Mesodermal cell (in vitro differentiated cells): ENCODE results near the gene CTTN.

ENCODE experiments used
- H3K27ac ChIP-seq: 2 replicates; pipeline ENCODE4 v1.7.0; 2013; ENCODE audit warnings: mild to moderate bottlenecking, low read depth, low read length, moderate library complexity; ENCODE audit not compliant: severe bottlenecking
- H3K36me3 ChIP-seq: 2 replicates; pipeline ENCODE4 v1.7.1; 2013; ENCODE audit warnings: mild to moderate bottlenecking, low read length, moderate library complexity; ENCODE audit not compliant: control insufficient read depth, insufficient read depth
- H3K4me1 ChIP-seq: one replicate; pipeline ENCODE4 v1.7.1; 2013; ENCODE audit warnings: mild to moderate bottlenecking, low read length; ENCODE audit not compliant: insufficient read depth, control insufficient read depth, poor library complexity, severe bottlenecking
- H3K4me3 ChIP-seq: 2 replicates; pipeline ENCODE4 v1.7.0; 2013; ENCODE audit warnings: low read length, control low read depth, mild to moderate bottlenecking; ENCODE audit not compliant: insufficient read depth, poor library complexity, severe bottlenecking; ENCODE audit errors: extremely low read depth
- H3K9me3 ChIP-seq: 2 replicates; pipeline ENCODE4 v1.7.1; 2013; ENCODE audit warnings: mild to moderate bottlenecking, low read length, moderate library complexity; ENCODE audit not compliant: control insufficient read depth
- WGBS, 2 experiments: methylation state at CpG; one replicate each; pipeline ENCODE4 v1.1.5; 2013; ENCODE audit warnings: missing lambda C conversion rate in 2 of 2; ENCODE audit not compliant: insufficient coverage in 2 of 2; 5-methylcytosine and 5-hydroxymethylcytosine counted together

CTTN gene

DNA sequence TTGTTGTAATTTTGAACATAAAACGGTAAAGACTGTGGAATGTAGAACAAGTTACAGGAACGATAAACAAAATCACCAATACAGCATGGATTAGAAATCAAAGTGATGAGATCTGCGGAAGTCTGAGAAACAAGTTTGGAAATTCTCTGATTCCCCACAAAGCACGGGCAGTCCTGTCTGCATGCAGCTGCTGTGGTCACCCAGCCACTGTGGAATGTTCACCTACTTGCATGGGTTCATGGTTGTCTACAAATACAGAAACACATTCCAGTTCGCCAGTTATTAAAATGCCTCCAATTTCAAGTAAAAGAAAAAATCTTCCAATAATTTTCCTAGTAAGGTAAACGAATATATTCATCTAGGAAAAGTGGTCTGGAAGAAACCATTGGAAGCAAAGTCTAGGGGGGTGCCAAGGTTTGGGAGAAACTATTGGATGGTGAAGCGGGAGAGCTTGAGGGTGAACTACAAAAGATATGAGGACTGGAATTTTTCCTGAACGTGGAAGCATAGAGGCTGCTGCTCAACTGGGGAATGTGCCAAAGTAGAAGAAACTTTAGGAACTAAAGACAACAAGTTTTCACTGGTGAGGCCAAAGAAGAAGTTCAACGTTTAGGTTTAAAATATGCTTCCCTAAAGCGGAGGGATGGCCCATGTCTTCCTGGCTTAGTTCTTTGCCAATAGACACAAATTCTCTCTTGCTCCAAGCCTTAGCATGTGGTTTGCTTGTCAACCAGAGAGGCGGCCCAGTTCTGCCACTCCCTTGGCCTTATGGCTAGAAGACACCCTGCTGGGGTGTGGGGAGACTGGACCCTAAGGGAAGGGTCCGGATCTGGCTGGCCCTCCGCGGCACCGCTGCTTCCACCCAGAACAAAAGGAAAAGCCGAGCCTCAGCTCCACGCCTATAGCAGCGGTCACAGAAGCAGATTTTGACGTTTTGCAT lies 70.2 kb downstream of the CTTN start:
- H3K4me3 ChIP-seq = no peak overlapping the region
- H3K27ac ChIP-seq = no peak overlapping the region
- H3K4me1 ChIP-seq = no peaks in the 10 kb centered on the region
- WGBS, 2 experiments = 91 to 92% methylated on average over 14 to 15 of the region's 19 CpGs
- H3K9me3 ChIP-seq = no peaks in the 10 kb centered on the region
- H3K36me3 ChIP-seq = no peaks in the 10 kb centered on the region

DNA sequence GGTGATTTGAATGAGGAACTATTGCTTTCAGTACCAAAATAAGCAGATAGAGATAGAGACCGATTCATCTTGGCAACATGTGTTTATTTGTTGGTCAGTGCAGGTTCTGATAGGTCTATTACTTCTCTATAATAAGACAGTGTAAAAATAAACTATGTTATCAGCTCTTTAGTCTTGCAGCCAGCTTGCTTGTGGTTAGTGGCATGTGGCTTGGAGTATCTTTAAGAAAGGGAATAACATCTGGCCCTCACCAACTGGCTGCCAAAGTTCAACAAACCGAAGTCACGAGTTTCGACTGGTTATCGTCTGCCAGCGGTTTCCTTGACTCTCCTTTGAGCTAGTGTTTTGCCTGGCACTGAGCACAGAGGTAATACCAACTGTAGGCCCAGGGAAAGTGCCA lies 71.8 kb downstream of the CTTN start:
- H3K36me3 ChIP-seq = no peaks in the 10 kb centered on the region
- WGBS, 2 experiments = 90 to 94% methylated on average over 5 of the region's 6 CpGs
- H3K27ac ChIP-seq = no peak overlapping the region
- H3K4me1 ChIP-seq = no peaks in the 10 kb centered on the region
- no peaks in the 10 kb centered on the region for H3K9me3 ChIP-seq
- H3K4me3 ChIP-seq = no peak overlapping the region

DNA sequence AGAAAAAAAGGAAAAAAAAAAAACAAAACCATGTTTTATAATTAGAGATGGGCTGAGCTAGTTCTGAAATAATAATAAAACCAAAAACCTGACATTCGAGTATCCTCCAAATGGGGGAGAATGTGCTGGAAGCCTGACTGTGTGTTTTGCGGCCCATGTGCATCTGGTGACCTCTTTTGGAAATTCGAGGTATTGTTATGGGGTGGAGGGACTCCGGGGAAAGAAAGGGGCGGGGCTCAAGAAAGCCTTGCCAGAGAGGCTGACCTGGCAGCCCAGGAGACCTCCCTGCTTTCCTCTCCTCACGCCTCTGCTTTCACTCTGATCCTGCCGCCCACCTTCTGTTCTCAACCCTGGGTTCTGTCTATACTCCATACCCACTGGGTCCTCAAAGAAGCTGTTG lies 72.9 kb downstream of the CTTN start:
- Histone ChIP-seq H3K36me3 (no peaks in the 10 kb centered on the region), H3K4me3 (no peak overlapping the region), H3K9me3 (no peaks in the 10 kb centered on the region), H3K4me1 (no peaks in the 10 kb centered on the region), H3K27ac (no peak overlapping the region)
- WGBS, 2 experiments = 0% methylated on average over 1 of the region's 7 CpGs; no CpG with 5 or more reads in 1 of the 2 experiments

DNA sequence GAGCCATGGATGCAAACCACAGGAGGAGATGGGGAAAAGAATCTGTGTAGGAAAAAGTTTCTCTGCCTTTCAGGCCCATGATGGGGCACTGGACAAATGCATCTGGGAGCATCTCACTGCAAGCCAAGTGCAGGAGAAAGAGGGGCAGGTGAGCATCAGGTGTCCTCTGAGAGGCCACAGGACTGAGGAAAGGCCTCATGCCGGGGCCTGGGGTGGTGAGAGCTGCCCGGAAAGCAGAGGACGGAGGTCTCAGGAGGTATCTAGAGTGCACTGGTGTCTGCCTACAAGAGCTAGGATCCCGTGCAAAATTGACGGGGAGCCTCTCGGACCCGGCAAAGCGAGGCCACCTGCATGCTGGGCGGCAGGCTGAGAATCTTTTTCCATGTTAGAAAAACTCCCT lies 73.9 kb downstream of the CTTN start:
- Histone ChIP-seq H3K4me3 (no peak overlapping the region), H3K4me1 (no peaks in the 10 kb centered on the region), H3K27ac (no peak overlapping the region), H3K36me3 (no peaks in the 10 kb centered on the region), H3K9me3 (no peaks in the 10 kb centered on the region)
- WGBS, 2 experiments = 91 to 100% methylated on average over 3 to 7 of the region's 9 CpGs

DNA sequence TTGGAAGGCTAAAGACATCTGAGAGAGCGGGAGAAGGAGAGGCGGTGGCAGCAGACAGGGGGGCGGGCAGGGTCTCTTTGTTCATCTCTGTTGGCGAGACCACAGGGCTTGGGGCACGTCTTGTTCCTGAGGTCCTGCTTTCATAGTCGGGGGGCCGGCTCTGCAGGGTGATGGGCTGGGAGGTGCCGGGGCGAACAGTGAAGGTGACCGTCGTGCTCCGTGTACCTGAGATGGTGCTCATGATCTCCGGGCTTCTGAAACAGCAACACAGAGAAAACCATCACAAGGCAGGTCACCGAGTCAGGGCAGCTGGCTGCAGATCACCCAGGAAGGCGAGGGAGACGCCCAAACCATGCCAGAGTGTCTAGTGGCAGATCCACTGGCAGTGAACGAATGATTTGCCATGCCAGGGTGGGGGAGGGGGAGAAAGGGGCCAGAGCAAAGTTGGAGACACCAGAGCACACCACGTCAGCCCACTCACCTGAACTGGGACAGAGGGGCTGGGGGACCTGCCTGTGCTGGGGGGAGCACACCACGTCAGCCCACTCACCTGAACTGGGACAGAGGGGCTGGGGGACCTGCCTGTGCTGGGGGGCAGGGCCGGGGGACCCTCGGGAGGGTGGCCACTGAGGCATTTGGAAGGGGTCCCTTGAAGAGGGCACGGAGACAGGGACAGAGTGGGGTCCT lies 75.0 kb downstream of the CTTN start:
- Histone ChIP-seq H3K36me3 (no peaks in the 10 kb centered on the region), H3K4me1 (no peaks in the 10 kb centered on the region), H3K27ac (no peak overlapping the region), H3K9me3 (no peaks in the 10 kb centered on the region), H3K4me3 (no peak overlapping the region)
- WGBS, 2 experiments = 91 to 93% methylated on average over 15 to 16 of the region's 22 CpGs

DNA sequence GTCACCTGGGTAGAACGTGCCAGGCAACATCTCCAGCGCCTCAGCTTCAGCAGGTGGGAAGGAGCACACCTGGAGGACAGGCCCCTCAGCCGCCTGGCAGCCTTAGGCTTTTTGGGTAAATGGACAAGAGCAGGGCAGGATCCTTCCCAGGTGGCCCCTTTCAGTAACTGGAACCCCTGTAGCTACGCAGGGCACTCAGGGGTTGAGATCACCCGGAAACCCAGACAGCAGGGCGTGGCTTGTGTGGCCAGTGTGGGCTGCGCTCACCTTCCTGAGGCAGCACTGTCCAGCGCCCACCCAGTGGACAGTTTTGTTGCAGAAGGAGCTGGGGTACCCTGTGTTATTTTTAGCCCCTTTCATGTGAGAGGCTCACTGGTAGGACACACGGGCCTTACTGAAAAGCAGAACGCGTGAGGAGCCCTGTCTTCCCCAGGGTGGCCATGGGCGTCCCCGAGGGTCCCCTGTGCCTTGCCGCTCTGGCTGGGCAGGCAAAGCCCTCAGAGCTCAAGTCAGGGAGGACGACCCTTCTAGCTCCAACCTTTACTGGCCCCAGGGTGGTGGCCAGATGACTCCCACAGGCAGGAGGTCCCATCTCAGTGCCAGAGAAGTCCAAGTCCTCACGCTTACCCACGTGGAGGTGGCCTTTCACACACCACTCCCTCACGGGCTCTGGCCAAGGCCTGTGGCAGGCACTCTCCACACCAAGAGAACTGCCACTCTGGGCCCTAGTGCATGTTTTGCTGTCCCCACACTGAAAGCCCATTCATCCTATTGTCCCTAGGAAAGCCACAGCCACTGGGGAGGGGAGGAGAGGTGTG lies 75.8 kb downstream of the CTTN start:
- Histone ChIP-seq H3K4me1 (no peaks in the 10 kb centered on the region), H3K4me3 (no peak overlapping the region), H3K36me3 (no peaks in the 10 kb centered on the region), H3K9me3 (no peaks in the 10 kb centered on the region), H3K27ac (no peak overlapping the region)
- 85 to 90% methylated on average over 17 of the region's 18 CpGs for WGBS, 2 experiments

DNA sequence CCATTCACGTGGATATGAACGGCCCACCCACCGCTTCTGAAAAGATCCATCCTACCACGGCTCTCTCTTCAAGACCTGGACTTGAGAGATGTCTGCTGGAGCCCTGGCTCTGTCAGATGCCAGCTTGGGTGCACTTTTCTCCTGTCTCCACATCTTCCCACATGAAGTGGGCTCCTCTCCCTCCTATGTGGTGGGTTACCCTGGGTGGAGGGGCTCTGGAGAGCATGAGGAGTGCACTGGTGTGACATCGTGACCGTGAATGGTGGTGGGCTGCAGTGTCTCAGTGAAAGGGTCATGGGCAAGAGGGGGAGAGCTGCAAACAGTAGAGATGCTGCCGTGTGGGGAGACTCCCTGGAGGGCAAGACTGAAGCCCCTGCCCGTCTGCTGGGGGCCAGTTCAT lies 76.4 kb downstream of the CTTN start:
- Histone ChIP-seq H3K36me3 (no peaks in the 10 kb centered on the region), H3K4me1 (no peaks in the 10 kb centered on the region), H3K27ac (no peak overlapping the region), H3K4me3 (no peak overlapping the region), H3K9me3 (no peaks in the 10 kb centered on the region)
- WGBS, 2 experiments = 83 to 91% methylated on average over 7 to 8 of the region's 8 CpGs

DNA sequence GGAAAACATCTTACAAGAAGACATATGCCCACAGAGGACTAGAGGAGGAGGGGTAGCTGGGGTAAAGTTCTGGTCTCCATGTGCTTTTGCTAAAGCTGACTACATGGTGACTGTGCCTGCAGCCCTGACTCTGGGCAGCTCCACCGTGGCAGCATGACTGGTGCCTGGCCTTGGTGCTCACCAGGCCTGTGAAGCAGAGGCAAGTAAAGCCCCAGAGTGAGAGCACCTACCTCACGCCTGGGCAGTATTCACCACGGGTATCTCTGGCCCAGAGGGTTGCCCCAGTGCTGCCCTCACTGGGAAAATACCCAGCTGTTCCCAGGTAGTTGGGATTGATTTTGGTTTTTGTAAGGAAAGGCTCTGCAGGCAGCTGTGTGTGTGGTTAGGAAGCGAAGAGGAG lies 78.3 kb downstream of the CTTN start:
- Histone ChIP-seq H3K27ac (no peak overlapping the region), H3K4me3 (no peak overlapping the region), H3K9me3 (no peaks in the 10 kb centered on the region), H3K4me1 (no peaks in the 10 kb centered on the region), H3K36me3 (no peaks in the 10 kb centered on the region)
- WGBS, 2 experiments = 91 to 96% methylated on average over 4 of the region's 4 CpGs

DNA sequence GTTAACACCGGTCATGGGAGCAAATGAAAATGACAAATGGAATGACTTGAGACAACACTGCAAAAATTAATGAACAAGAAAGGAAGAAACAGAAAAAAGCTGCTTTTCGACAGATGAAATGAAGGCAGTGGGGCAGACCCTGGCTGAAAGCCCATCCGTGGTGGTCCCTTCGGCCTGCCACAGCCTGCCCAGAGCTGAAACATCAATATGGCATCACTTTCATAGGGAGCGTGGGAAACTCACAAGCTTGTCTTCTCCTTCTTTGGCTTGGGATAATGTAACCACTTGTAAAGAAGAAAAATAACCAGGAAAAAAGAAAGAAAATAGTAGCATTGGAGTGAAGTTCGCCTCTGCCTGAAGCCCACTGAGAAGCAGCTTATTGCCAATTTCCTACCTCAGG lies 78.8 kb downstream of the CTTN start:
- H3K27ac ChIP-seq = no peak overlapping the region

DNA sequence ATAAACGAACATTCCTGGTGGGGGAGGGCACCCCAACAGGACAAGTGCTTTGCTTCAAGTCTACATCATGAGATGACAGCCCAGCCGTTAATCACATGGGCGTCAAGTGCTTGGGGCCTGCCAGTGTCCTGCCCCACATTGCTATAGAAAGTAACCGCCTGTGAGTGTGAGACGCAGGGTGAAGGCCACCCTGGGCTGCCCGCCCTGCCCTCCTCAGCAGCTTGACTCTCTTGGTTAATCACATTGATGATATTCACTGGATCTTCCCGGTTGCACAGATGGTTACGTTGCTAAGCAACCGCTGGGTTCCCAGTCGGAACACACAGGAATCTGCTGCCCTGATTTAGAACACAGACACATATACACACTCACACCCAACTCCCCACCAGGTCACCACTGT lies 79.3 kb downstream of the CTTN start:
- no peak overlapping the region for H3K27ac ChIP-seq
- H3K9me3 ChIP-seq = no peaks in the 10 kb centered on the region
- H3K4me3 ChIP-seq = no peak overlapping the region
- WGBS, 2 experiments = 86 to 87% methylated on average over 6 to 9 of the region's 10 CpGs
- H3K4me1 ChIP-seq = no peaks in the 10 kb centered on the region
- no peaks in the 10 kb centered on the region for H3K36me3 ChIP-seq

More for the DNA sequence above, 78.8 kb downstream of the CTTN start:
- H3K4me3 ChIP-seq = no peak overlapping the region
- no peaks in the 10 kb centered on the region for H3K4me1 ChIP-seq
- no peaks in the 10 kb centered on the region for H3K36me3 ChIP-seq
- no peaks in the 10 kb centered on the region for H3K9me3 ChIP-seq
- 92 to 97% methylated on average over 4 to 5 of the region's 6 CpGs for WGBS, 2 experiments
